Measurements from ENCODE around the gene BEAN1.

- TF ChIP-seq CTCF (IDR thresholded peaks at IDR 0.05; ENCODE audit: borderline replicate concordance, extremely low read depth, low read length, poor library complexity, severe bottlenecking) = no peak
- TF ChIP-seq EZH2 (IDR thresholded peaks at IDR 0.05; ENCODE audit: borderline replicate concordance, low read depth, low read length, severe bottlenecking) = no peak
These were observed 13.9 kb downstream of the BEAN1 start for GRCh38 chr16:66440970-66441369.
